OCI-LY3 (cell line): ENCODE data around the gene RABL2A.
"Not testable (repeated sequence)": the region's sequence is repeated elsewhere in the genome, so short reads cannot be mapped to it uniquely, and the experiment has no call there.

ENCODE experiments used
- H2AFZ ChIP-seq: fragments of 200-600, 300-600 bp; shearing (Covaris generic); 2 replicates; pipeline ENCODE4 v1.6.0; 2014; ENCODE audit warnings: antibody characterized with exemption, low read depth, low read length
- H3K27ac ChIP-seq: fragments of 200-600, 300-600 bp; sonication (generic); 2 replicates; pipeline ENCODE4 v1.5.1; 2014; ENCODE audit warnings: mild to moderate bottlenecking, low read length, moderate library complexity, mixed read lengths
- H3K27me3 ChIP-seq: fragments of 200-600, 300-600 bp; sonication (generic); 2 replicates; pipeline ENCODE4 v1.6.1; 2014; ENCODE audit warnings: low read depth, low read length, mixed read lengths
- H3K36me3 ChIP-seq: fragments of 200-600, 300-600 bp; sonication (generic); replicated peaks from 2 replicates; pipeline ENCODE3; 2014; ENCODE audit warnings: low read depth, low read length, mixed read lengths
- H3K4me1 ChIP-seq: fragments of 300-600, 200-600 bp; sonication (generic); 2 replicates; pipeline ENCODE4 v1.6.1; 2014; ENCODE audit warnings: low read length, mixed read lengths
- H3K4me2 ChIP-seq: fragments of 200-600, 300-600 bp; sonication (generic); 2 replicates; pipeline ENCODE4 v1.6.1; 2014; ENCODE audit warnings: low read length, mixed read lengths
- H3K4me3 ChIP-seq: fragments of 300-600, 200-600 bp; sonication (generic); 2 replicates; pipeline ENCODE4 v1.5.1; 2014; ENCODE audit warnings: antibody characterized with exemption, mild to moderate bottlenecking, low read length, moderate library complexity
- H3K79me2 ChIP-seq: fragments of 300-600, 200-600 bp; shearing (Covaris generic); 2 replicates; pipeline ENCODE4 v1.6.1; 2014; ENCODE audit warnings: mild to moderate bottlenecking, low read length, mixed read lengths
- H3K9ac ChIP-seq: fragments of 300-600, 200-600 bp; shearing (Covaris generic); 2 replicates; pipeline ENCODE4 v1.6.0; 2014; ENCODE audit warnings: mild to moderate bottlenecking, low read length, moderate library complexity
- H3K9me3 ChIP-seq: fragments of 200-600, 300-600 bp; shearing (Covaris generic); 2 replicates; pipeline ENCODE4 v1.6.1; 2014; ENCODE audit warnings: low read length, mixed read lengths; ENCODE audit not compliant: insufficient read depth
- H4K20me1 ChIP-seq: fragments of 200-600, 300-600 bp; sonication (generic); 2 replicates; pipeline ENCODE4 v1.6.1; 2016; ENCODE audit warnings: low read length, mixed read lengths; ENCODE audit not compliant: insufficient read depth
- EZH2phosphoT487 ChIP-seq: fragments of 200-600 bp; shearing (Covaris generic); IDR thresholded peaks from 2 replicates; pipeline ENCODE4 v1.6.1; 2018; ENCODE audit warnings: antibody characterized with exemption, mixed run types, low read depth
- TF ChIP-seq, protein P1 (sequence below): fragments of 200-600, 300-600 bp; sonication (generic); IDR thresholded peaks from 2 replicates; pipeline ENCODE4 v1.5.1; 2014; ENCODE audit warnings: antibody characterized with exemption, low read length, low read depth

Gene RABL2A

DNA sequence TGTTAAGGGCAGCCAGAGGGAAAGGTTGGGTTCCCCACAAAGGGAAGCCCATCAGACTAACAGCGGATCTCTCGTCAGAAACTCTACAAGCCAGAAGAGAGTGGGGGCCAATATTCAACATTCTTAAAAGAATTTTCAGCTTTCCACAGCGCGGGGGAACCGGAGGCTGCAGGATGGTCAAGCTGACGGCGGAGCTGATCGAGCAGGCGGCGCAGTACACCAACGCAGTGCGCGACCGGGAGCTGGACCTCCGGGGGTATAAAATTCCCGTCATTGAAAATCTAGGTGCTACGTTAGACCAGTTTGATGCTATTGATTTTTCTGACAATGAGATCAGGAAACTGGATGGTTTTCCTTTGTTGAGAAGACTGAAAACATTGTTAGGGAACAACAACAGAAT, 30.7 kb downstream of the RABL2A start:
- not testable (repeated sequence) for H3K36me3 ChIP-seq, H4K20me1 ChIP-seq, H3K9ac ChIP-seq, H3K79me2 ChIP-seq, H3K4me1 ChIP-seq, H3K27ac ChIP-seq, H2AFZ ChIP-seq, H3K4me2 ChIP-seq, H3K9me3 ChIP-seq, H3K4me3 ChIP-seq, H3K27me3 ChIP-seq

DNA sequence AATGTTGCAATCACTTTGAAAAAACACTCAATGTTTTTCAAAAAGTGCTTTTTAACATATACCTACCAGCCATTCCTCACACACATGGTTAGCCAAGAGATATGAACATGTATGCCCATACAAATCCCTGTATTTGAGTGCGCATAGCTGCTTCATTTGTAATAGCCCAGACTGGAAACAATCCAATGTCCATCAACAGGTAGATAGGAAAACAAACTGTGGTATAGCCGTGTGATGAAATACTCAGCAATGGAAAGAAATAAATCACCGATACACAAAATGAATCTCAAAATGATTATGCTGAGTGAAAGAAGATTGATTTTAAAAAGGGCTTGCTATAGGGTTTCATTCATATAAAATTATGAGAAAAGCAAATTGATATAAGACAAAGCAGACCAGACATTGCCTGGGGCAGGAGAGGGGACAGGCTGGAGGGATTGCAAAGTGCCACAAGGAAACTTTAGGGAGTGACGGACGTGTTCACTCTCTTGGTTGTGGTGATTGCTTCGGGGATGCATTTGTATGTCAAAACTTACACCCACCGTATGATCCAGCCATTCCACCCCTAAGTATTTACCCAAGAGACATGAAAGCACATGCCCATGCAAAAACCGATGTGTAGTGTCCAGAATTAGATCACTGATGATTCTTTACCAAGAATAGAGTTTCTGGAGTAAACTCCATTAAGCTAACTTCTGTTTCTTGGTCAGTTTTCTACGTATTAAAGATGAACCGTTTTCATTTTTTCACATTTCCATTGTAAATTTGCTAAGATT, 36.4 kb downstream of the RABL2A start:
- H3K36me3 ChIP-seq, H3K4me2 ChIP-seq, H3K9me3 ChIP-seq, H3K9ac ChIP-seq, H3K27ac ChIP-seq, H3K4me3 ChIP-seq, H3K79me2 ChIP-seq, H2AFZ ChIP-seq, H3K27me3 ChIP-seq, H3K4me1 ChIP-seq, H4K20me1 ChIP-seq: not testable (repeated sequence)

DNA sequence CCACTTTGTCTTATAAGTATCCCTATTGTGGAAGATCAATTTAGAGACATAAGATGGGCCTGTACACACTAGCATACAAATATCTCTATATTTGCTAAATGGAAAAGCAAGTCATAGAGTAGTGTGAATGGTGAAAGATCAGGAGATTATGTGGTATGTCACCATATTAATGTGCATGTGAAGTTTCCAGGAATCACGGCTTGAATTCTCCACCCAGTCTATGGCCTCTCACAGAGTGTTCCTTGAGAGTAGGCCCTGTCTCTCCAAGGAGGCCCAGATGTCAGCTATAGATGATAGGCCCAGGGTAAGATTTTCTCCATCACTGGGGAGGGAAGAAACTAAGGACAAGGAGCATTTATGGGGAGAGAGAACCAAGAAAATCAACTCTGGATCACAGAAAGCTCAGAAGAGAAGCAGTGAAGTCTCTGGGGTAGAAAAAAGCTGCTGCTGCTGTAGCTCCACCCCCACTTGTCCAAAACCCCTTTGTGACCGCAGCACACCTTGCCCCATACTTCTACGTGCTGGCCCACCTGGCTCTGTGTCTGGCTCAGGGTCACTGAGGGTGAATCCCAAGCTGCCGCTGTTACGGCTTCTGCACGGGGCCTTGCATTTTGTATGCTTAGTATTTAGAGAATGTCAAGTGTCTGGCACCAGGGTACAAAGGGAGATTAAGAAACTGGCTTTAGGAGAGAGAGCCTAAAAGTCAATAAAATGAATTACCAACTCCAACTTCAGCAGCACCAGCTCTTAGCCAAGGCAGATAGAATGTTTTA, 37.9 kb downstream of the RABL2A start:
- not testable (repeated sequence) for H3K27me3 ChIP-seq, H4K20me1 ChIP-seq, H3K79me2 ChIP-seq, H3K27ac ChIP-seq, H3K36me3 ChIP-seq, H2AFZ ChIP-seq, H3K4me2 ChIP-seq, H3K4me1 ChIP-seq, H3K9me3 ChIP-seq, H3K9ac ChIP-seq, H3K4me3 ChIP-seq

DNA sequence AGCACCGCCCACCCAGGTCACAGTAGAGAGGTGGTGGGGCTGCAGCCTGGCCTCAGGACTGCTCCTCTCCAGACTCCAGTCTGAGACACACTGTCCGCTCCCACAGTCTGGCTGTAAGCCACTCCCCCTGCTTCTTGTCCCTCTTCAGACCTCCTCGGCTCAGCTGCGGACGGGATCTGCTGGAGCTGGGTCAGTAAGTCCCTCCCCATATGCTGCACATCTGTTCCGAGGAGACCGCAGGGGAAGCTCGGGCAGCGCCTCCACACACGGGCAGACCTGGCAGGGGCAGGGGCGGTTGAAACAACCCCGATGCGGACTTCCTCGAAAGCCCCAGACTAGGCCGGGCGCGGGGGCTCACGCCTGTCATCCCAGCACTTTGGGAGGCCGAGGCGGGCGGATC, 41.9 kb downstream of the RABL2A start:
- not testable (repeated sequence) for H4K20me1 ChIP-seq, H3K4me2 ChIP-seq, H3K27me3 ChIP-seq

DNA sequence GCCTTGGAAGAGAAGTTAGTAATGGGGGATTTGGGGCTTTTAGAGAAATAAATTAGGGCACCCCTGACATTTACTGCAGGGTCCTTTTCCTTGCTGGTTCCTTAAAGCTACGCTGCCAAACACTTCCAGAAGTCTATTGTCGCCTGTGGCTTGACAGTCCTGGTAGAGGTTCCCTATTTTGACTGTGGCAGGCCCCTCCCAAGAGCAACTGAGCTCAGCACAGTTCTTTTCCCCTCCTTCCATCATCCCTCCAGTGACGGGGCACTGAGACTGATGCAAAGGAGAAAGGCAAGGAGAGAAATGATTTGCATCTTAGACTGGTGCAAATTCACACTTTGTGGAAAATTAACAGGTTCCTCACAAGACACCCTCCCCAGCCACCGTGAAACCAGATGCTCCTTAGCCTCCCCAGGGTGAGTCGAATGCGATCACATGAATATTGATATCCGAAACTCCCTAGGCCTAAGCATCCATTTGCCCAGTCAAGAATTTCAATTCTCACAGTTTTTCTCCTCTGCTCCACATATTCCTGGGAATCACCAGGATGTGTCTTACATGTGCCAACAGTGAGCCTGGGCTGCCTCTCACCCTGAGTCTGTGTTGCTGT, 45.4 kb downstream of the RABL2A start:
- Histone ChIP-seq H3K27ac (no peak overlapping the region), H3K36me3 (no peaks in the 10 kb centered on the region), H3K9ac (no peak overlapping the region), H3K79me2 (no peaks in the 10 kb centered on the region), H3K9me3 (no peaks in the 10 kb centered on the region), H3K27me3 (no peaks in the 10 kb centered on the region), H3K4me3 (no peak overlapping the region), H3K4me1 (no peaks in the 10 kb centered on the region), H4K20me1 (no peaks in the 10 kb centered on the region), H3K4me2 (no peak overlapping the region), H2AFZ (no peak overlapping the region)
- TF ChIP-seq EZH2phosphoT487, result no peak
- TF ChIP-seq, protein P1, sequence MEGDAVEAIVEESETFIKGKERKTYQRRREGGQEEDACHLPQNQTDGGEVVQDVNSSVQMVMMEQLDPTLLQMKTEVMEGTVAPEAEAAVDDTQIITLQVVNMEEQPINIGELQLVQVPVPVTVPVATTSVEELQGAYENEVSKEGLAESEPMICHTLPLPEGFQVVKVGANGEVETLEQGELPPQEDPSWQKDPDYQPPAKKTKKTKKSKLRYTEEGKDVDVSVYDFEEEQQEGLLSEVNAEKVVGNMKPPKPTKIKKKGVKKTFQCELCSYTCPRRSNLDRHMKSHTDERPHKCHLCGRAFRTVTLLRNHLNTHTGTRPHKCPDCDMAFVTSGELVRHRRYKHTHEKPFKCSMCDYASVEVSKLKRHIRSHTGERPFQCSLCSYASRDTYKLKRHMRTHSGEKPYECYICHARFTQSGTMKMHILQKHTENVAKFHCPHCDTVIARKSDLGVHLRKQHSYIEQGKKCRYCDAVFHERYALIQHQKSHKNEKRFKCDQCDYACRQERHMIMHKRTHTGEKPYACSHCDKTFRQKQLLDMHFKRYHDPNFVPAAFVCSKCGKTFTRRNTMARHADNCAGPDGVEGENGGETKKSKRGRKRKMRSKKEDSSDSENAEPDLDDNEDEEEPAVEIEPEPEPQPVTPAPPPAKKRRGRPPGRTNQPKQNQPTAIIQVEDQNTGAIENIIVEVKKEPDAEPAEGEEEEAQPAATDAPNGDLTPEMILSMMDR, result no peak

More for the DNA sequence above, 41.9 kb downstream of the RABL2A start:
- not testable (repeated sequence) for H3K79me2 ChIP-seq, H3K36me3 ChIP-seq, H3K4me3 ChIP-seq, H2AFZ ChIP-seq, H3K4me1 ChIP-seq, H3K9me3 ChIP-seq, H3K9ac ChIP-seq, H3K27ac ChIP-seq

DNA sequence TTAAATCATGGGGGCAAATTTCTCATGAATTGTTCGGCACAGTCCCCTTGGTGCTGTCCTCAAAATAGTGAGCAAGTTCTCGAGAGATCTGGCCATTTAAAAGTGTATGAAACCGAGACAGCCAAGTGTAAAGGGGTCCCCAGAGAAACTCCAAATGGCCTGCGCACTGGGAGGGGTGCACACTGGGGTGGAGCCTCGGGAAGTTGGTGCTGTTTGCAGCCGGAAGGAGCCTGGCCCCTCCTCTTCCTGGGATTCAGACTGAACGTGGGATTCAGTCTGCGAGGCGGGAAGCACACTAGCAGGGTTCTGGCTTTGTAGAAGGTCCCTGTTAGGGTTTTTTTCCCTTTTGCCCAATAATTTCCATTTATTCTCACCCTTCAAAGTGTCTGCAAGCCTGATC, 48.8 kb downstream of the RABL2A start:
- Histone ChIP-seq H3K27me3 (no peaks in the 10 kb centered on the region), H3K9ac (no peak overlapping the region), H3K4me3 (no peak overlapping the region), H3K4me2 (no peak overlapping the region), H3K9me3 (no peaks in the 10 kb centered on the region), H3K79me2 (no peaks in the 10 kb centered on the region), H2AFZ (no peak overlapping the region), H3K4me1 (no peaks in the 10 kb centered on the region), H3K36me3 (no peaks in the 10 kb centered on the region), H4K20me1 (no peaks in the 10 kb centered on the region), H3K27ac (no peak overlapping the region)
- no peak for TF ChIP-seq EZH2phosphoT487
- TF ChIP-seq, protein P1, result no peak
